Gastrocnemius medialis (tissue), 4 donors: ENCODE data around the gene MNX1.

Experiments used
- POLR2A ChIP-seq, 2 donors: fragments of 450-650 bp; IDR thresholded peaks; one replicate each; pipeline ENCODE4 v1.6.1; 2017; ENCODE audit warnings: antibody characterized with exemption in 2 of 2, mild to moderate bottlenecking in 2 of 2, moderate library complexity in 2 of 2
- TF ChIP-seq, protein P1 (sequence below), 5 experiments: fragments of 450-650 bp in 3 of 5; fragments of 200-600 bp in 2 of 5; sonication (generic) in 2 of 5; IDR thresholded peaks in 4 of 5; conservative IDR thresholded peaks in 1 of 5; 1 replicate in 4 of 5; 2 replicates in 1 of 5; pipeline ENCODE4 v1.5.1; 2016 to 2019; ENCODE audit warnings: antibody characterized with exemption in 5 of 5, mild to moderate bottlenecking in 3 of 5, moderate library complexity in 3 of 5

DNA sequence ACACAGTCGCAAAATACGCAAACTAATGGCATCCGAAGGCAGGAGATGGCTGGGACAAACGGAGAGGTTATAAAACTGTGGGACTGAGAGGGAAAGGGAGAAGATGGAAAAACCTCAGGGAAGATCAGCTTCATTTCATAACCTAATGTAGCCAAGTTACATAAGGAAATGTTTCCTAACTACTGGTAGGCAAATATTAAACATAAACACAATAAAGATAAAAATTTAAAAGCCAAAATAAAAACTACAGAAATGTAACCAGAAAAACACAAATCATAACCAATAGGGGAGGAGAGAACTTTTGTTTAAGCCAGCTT lies 13.1 kb upstream of the MNX1 start:
- TF ChIP-seq, protein P1, sequence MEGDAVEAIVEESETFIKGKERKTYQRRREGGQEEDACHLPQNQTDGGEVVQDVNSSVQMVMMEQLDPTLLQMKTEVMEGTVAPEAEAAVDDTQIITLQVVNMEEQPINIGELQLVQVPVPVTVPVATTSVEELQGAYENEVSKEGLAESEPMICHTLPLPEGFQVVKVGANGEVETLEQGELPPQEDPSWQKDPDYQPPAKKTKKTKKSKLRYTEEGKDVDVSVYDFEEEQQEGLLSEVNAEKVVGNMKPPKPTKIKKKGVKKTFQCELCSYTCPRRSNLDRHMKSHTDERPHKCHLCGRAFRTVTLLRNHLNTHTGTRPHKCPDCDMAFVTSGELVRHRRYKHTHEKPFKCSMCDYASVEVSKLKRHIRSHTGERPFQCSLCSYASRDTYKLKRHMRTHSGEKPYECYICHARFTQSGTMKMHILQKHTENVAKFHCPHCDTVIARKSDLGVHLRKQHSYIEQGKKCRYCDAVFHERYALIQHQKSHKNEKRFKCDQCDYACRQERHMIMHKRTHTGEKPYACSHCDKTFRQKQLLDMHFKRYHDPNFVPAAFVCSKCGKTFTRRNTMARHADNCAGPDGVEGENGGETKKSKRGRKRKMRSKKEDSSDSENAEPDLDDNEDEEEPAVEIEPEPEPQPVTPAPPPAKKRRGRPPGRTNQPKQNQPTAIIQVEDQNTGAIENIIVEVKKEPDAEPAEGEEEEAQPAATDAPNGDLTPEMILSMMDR (IDR thresholded peaks at IDR 0.05 in 4 of 5, conservative IDR thresholded peaks at IDR 0.05 in 1 of 5) = no peak
- no peak for TF ChIP-seq POLR2A (IDR thresholded peaks at IDR 0.05)
